Measurements from ENCODE around the gene MOSPD3.

DNA sequence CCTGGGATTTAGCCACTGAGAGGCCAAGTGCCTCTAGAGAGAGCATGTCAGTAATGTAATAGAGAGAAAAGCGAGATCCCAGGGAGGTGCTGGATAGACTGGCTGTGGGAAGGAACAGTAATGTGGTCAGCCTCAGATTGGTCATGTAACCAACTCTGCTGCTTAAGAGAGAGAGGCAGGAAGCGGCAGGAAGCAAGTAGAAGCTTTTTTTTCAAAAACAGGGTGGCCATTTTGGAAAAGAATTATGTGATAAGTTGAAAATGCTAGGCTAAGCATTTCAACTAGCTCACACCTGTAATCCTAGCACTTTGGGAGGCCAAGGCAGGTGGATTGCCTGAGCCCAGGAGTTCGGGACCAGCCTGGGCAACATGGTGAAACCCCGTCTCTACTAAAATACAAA, 13.9 kb upstream of the MOSPD3 start:
- TF ChIP-seq, protein P1, sequence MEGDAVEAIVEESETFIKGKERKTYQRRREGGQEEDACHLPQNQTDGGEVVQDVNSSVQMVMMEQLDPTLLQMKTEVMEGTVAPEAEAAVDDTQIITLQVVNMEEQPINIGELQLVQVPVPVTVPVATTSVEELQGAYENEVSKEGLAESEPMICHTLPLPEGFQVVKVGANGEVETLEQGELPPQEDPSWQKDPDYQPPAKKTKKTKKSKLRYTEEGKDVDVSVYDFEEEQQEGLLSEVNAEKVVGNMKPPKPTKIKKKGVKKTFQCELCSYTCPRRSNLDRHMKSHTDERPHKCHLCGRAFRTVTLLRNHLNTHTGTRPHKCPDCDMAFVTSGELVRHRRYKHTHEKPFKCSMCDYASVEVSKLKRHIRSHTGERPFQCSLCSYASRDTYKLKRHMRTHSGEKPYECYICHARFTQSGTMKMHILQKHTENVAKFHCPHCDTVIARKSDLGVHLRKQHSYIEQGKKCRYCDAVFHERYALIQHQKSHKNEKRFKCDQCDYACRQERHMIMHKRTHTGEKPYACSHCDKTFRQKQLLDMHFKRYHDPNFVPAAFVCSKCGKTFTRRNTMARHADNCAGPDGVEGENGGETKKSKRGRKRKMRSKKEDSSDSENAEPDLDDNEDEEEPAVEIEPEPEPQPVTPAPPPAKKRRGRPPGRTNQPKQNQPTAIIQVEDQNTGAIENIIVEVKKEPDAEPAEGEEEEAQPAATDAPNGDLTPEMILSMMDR (IDR thresholded peaks at IDR 0.05; ENCODE audit: borderline replicate concordance, extremely low read depth, low read length, poor library complexity, severe bottlenecking): no peak
- no peak for TF ChIP-seq EZH2 (IDR thresholded peaks at IDR 0.05; ENCODE audit: borderline replicate concordance, low read depth, low read length, severe bottlenecking)

Data from DND-41 (cell line).